AG10803 (cell line): ENCODE data around the gene GNAS.

Source experiments
- DNase-seq: peaks from one replicate; pipeline ENCODE4 v3.0.0; 2010; ENCODE audit warnings: low read depth
- H3K4me3 ChIP-seq: 2 replicates; pipeline ENCODE4 v1.5.1; 2011; ENCODE audit warnings: mild to moderate bottlenecking, low read length, control low read depth
- CTCF ChIP-seq: conservative IDR thresholded peaks from 2 replicates; pipeline ENCODE4 v1.5.1; 2011; ENCODE audit warnings: mild to moderate bottlenecking, low read length, control low read depth, inconsistent platforms

Gene GNAS

GRCh38 chr20:58880994-58881752 lies 28.7 kb downstream of the GNAS start:
- H3K4me3 ChIP-seq: no peak overlapping the region
- TF ChIP-seq CTCF: no peak
- DNase-seq: no peak

GRCh38 chr20:58882704-58883089 lies 30.2 kb downstream of the GNAS start:
- no peak overlapping the region for H3K4me3 ChIP-seq
- no peak for TF ChIP-seq CTCF
- no peak for DNase-seq

- H3K4me3 ChIP-seq: peak overlapping the region; percentile 34
- TF ChIP-seq CTCF: no peak
- peak; percentile 82 for DNase-seq
These were observed 30.8 kb downstream of the GNAS start for GRCh38 chr20:58883241-58883691.

DNA sequence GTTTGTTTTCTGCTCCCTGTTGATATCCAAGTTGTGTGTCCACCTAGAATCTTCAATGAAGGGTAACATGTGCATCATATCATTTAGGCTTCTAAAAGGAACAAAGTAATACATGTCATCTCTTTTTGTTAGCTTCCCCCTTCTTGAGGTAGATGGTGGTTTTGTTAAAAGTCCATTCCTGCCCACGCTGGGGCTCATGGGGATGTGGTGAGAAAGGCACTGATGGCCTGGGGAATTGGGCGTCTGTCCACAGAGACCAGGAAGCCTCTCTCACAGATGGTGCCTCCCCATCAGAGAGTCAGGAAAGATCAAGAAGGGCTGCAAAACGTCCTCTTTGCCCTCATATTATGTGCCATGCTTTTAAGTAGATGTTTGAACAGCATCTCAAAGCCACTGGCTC lies 32.5 kb downstream of the GNAS start:
- H3K4me3 ChIP-seq: no peak overlapping the region
- TF ChIP-seq CTCF: no peak
- no peak for DNase-seq

GRCh38 chr20:58886546-58886945 lies 34.0 kb downstream of the GNAS start:
- no peak for TF ChIP-seq CTCF
- no peak for DNase-seq
- H3K4me3 ChIP-seq: no peak overlapping the region

DNA sequence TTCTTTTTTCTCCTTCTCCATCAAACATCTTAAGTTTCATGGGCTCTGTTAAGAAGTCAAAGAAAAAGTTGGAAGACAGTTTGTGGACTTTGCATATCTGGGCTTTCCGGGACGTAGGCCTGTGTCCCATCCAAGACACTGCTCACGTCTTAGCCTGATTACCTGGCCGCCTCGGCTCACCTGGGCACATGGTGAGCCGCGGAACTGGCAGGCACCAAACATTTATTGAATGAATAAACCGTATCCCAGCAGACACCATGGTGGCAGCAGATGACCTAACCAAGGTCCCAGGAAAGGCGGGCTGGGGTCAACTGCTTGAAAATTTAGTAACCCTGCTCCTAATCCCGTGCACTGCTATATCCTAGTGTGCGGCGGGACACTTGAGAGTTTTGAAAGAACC lies 35.6 kb downstream of the GNAS start:
- no peak for DNase-seq
- H3K4me3 ChIP-seq: peak overlapping the region; percentile 78
- no peak for TF ChIP-seq CTCF
